ENCODE data around the gene SLIRP.

Gene SLIRP

GRCh38 chr14:77709412-77709811 is 1.5 kb downstream of the SLIRP start:
- in situ Hi-C loops (cut with MboI; ENCODE audit: low pct_unique_long_range_greater_than_20kb, low sequenced_read_pairs, unreplicated experiment): no loop called here
- no peak for TF ChIP-seq CTCF (IDR thresholded peaks at IDR 0.05; ENCODE audit: extremely low read depth, insufficient read depth, missing control alignments)
- no peak for DNase-seq (ENCODE audit: low spot score)

- in situ Hi-C loops (cut with MboI; ENCODE audit: low pct_unique_long_range_greater_than_20kb, low sequenced_read_pairs, unreplicated experiment): no loop called here
- no peak for DNase-seq (ENCODE audit: low spot score)
- TF ChIP-seq CTCF (IDR thresholded peaks at IDR 0.05; ENCODE audit: extremely low read depth, insufficient read depth, missing control alignments): no peak
Observed at GRCh38 chr14:77710364-77710763, 2.5 kb downstream of the SLIRP start.

GRCh38 chr14:77714926-77715325 is 7.0 kb downstream of the SLIRP start:
- no peak for TF ChIP-seq CTCF (IDR thresholded peaks at IDR 0.05; ENCODE audit: extremely low read depth, insufficient read depth, missing control alignments)
- no peak for DNase-seq (ENCODE audit: low spot score)
- in situ Hi-C loops (cut with MboI; ENCODE audit: low pct_unique_long_range_greater_than_20kb, low sequenced_read_pairs, unreplicated experiment): no loop called here

- TF ChIP-seq CTCF (IDR thresholded peaks at IDR 0.05; ENCODE audit: extremely low read depth, insufficient read depth, missing control alignments): no peak
- no peak for DNase-seq (ENCODE audit: low spot score)
- in situ Hi-C loops (cut with MboI; ENCODE audit: low pct_unique_long_range_greater_than_20kb, low sequenced_read_pairs, unreplicated experiment): no loop called here
Observed at GRCh38 chr14:77717608-77718305, 9.9 kb downstream of the SLIRP start.

GRCh38 chr14:77721437-77721836 is 13.5 kb downstream of the SLIRP start:
- no peak for TF ChIP-seq CTCF (IDR thresholded peaks at IDR 0.05; ENCODE audit: extremely low read depth, insufficient read depth, missing control alignments)
- in situ Hi-C loops (cut with MboI; ENCODE audit: low pct_unique_long_range_greater_than_20kb, low sequenced_read_pairs, unreplicated experiment): no loop called here
- DNase-seq (ENCODE audit: low spot score): no peak

- no peak for TF ChIP-seq CTCF (IDR thresholded peaks at IDR 0.05; ENCODE audit: extremely low read depth, insufficient read depth, missing control alignments)
- DNase-seq (ENCODE audit: low spot score): no peak
- in situ Hi-C loops (cut with MboI; ENCODE audit: low pct_unique_long_range_greater_than_20kb, low sequenced_read_pairs, unreplicated experiment): no loop called here
Observed at GRCh38 chr14:77722301-77722700, 14.4 kb downstream of the SLIRP start.

Measured in GM13977 (cell line).